LNCAP (cell line): ENCODE data around the gene SLC37A4.

Experiments
- CTCF ChIP-seq: fragments of 450-650 bp; IDR thresholded peaks from 2 replicates; pipeline ENCODE4 v1.5.1; 2017; ENCODE audit warnings: mild to moderate bottlenecking

The SLC37A4 gene

GRCh38 chr11:119018074-119018938 is 12.4 kb downstream of the SLC37A4 start, which contains the start of the genes RPS25 and TRAPPC4:
TSS of gene RPS25 (minus strand) at chr11:119018343. CDS start at chr11:119018284, 59 bp downstream.
TSS of gene TRAPPC4 (plus strand) at chr11:119018766. CDS start at chr11:119018796, 30 bp downstream.
- TF ChIP-seq CTCF: no peak

GRCh38 chr11:119016216-119017009 is 14.3 kb downstream of the SLC37A4 start:
- TF ChIP-seq CTCF: no peak

- peak; percentile 32; the same call in 1 of the 2 replicates for TF ChIP-seq CTCF
Measured at GRCh38 chr11:119015054-119015611, 15.5 kb downstream of the SLC37A4 start.

DNA sequence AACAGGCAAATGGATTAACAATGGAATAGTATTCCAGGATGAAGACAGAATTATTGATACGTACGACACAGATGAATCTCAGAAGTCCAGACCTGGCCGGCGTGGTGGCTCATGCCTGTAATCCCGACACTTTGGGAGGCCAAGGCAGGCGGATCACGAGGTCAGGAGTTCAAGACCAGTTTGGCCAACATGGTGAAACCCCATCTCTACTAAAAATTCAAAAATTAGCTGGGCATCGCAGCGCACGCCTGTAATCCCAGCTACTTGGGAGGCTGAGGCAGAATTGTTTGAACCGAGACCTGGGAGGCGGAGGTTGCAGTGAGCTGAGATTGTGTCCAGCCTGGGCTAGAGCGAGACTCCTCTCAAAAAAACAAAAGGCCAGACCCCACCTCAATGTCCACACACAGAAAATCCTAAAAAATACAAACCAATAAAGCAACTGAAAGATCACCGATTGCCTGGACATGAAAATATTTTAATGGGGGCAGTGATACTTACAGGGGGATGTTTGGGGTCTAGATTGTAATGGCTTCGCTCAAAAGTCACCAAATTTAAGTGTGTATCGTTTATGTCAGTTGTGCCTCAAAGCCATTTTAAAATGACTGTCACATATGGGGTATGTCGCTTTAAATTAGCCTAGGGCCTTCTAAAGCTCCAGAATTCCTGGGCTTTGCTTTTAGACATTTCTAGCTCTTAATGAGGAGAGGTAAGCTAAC is 16.3 kb downstream of the SLC37A4 start:
- TF ChIP-seq CTCF: no peak

DNA sequence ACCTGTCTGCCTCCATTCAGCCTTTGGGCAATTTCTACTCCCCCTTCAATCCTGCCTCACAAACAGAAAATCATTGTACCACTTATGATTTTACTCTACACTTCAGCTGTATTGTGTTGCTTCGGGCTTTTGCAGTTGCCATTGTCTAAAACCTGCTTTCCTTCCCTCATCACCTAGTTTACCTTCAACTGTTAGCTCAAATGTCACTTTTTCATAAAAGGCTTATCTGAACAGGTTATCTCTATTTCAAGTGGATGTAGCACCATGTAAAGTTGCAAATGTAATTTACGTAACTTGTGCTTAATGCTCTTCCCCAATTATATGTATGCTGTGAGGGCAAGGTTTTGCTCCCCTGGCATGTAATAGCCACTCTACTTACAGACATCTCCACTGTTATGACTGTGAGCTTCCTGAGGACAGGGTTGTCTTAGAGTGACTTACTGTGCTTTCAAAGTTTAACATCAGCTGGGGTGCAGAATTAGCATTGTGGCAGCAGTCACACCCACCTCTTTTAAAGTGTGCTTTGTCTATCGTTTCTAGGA is 18.0 kb downstream of the SLC37A4 start:
- no peak for TF ChIP-seq CTCF

DNA sequence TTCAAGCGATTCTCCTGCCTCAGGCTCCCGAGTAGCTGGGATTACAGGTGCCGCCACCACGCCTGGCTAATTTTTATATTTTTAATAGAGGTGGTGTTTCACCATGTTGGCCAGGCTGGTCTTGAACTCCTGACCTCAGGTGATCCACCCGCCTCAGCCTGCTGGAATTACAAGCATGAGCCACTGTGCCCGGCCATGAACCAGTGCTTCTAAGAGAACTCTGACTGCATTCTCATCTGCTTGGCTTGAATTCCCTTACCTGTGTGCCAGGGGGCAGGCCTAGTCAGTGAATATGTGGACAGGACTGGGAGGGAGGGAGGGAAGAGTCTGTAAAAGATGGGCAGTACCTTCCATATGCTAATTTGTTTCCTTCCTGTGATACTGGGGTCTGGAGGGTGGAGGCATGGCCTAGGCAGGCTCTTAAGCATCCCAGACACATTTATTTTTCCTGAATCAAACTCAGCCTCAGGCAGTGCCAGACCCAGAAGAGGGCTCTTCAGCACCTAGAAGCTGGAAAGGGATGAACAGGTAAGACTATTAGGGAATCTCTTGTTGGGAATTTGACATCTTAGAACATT is 19.1 kb downstream of the SLC37A4 start:
- TF ChIP-seq CTCF: no peak
